Endothelial cell (in vitro differentiated cells): ENCODE results near the gene DBF4. TPM values are rescaled to one million over a fixed set of nuclear protein-coding genes. Genes with fewer than 3 reads are reported as not detected.

Experiments used
- DNase-seq: peaks from one replicate; pipeline ENCODE4 v3.0.0; 2021; ENCODE audit warnings: low spot score
- H3K27ac Mint-ChIP-seq: one replicate; pipeline ENCODE4 v1.8.0; 2021; ENCODE audit warnings: mixed read lengths, inconsistent platforms; ENCODE audit not compliant: unreplicated experiment
- H3K27me3 Mint-ChIP-seq: one replicate; pipeline ENCODE4 v1.8.0; 2021; ENCODE audit warnings: mild to moderate bottlenecking, moderate library complexity, mixed read lengths, inconsistent platforms; ENCODE audit not compliant: unreplicated experiment
- H3K36me3 Mint-ChIP-seq: one replicate; pipeline ENCODE4 v1.8.0; 2021; ENCODE audit warnings: mild to moderate bottlenecking, low read depth, mixed read lengths, inconsistent platforms; ENCODE audit not compliant: unreplicated experiment
- H3K4me1 Mint-ChIP-seq: one replicate; pipeline ENCODE4 v1.8.0; 2021; ENCODE audit warnings: mild to moderate bottlenecking, mixed read lengths, inconsistent platforms; ENCODE audit not compliant: unreplicated experiment
- H3K4me3 Mint-ChIP-seq: one replicate; pipeline ENCODE4 v1.8.0; 2021; ENCODE audit warnings: mild to moderate bottlenecking, mixed read lengths, inconsistent platforms; ENCODE audit not compliant: unreplicated experiment
- H3K9me3 Mint-ChIP-seq: one replicate; pipeline ENCODE4 v1.8.0; 2021; ENCODE audit warnings: mixed read lengths, inconsistent platforms; ENCODE audit not compliant: unreplicated experiment
- CTCF ChIP-seq: fragments of 200-600 bp; sonication (generic); IDR thresholded peaks from one replicate; pipeline ENCODE4 v1.5.0; 2021; ENCODE audit warnings: antibody characterized with exemption; ENCODE audit not compliant: unreplicated experiment
- total RNA-seq: library from RNA; stranded (reverse); fragmentation: NEBNext Ultra II Directional; extraction: Animal tissue kit (Norgen Biotek cat#: 25700); gene quantifications from one replicate; pipeline ENCODE4 v1.2.1, GENCODE V29; 2021; ENCODE audit not compliant: unreplicated experiment

The DBF4 gene
- total RNA-seq, 1 donor from 2014 or later = 19.6 TPM

- TF ChIP-seq CTCF = no peak
- no peak for DNase-seq
- no peak overlapping the region for H3K27ac Mint-ChIP-seq
- H3K4me1 Mint-ChIP-seq = no peaks in the 10 kb centered on the region
- no peak overlapping the region for H3K4me3 Mint-ChIP-seq
- no peaks in the 10 kb centered on the region for H3K27me3 Mint-ChIP-seq
- H3K9me3 Mint-ChIP-seq = no peaks in the 10 kb centered on the region
- H3K36me3 Mint-ChIP-seq = no peaks in the 10 kb centered on the region
These were observed 25.3 kb upstream of the DBF4 start for GRCh38 chr7:87850836-87851593.

- TF ChIP-seq CTCF = no peak
- Mint-ChIP-seq H3K9me3 (no peaks in the 10 kb centered on the region), H3K27me3 (no peaks in the 10 kb centered on the region), H3K4me3 (no peak overlapping the region), H3K36me3 (no peaks in the 10 kb centered on the region), H3K27ac (no peak overlapping the region), H3K4me1 (no peaks in the 10 kb centered on the region)
- DNase-seq = no peak
These were observed 24.0 kb upstream of the DBF4 start for GRCh38 chr7:87852306-87852705.

GRCh38 chr7:87853237-87853864 lies 22.9 kb upstream of the DBF4 start:
- no peak for DNase-seq
- Mint-ChIP-seq H3K27ac (no peak overlapping the region), H3K36me3 (peaks cover 4% of the 10 kb centered on the region), H3K27me3 (peaks cover 3% of the 10 kb centered on the region), H3K4me3 (no peak overlapping the region), H3K4me1 (no peaks in the 10 kb centered on the region), H3K9me3 (no peaks in the 10 kb centered on the region)
- TF ChIP-seq CTCF = no peak

- H3K36me3 Mint-ChIP-seq = peaks cover 10% of the 10 kb centered on the region
- no peaks in the 10 kb centered on the region for H3K4me1 Mint-ChIP-seq
- H3K4me3 Mint-ChIP-seq = peak overlapping the region; percentile 71
- no peaks in the 10 kb centered on the region for H3K9me3 Mint-ChIP-seq
- TF ChIP-seq CTCF = no peak
- no peak overlapping the region for H3K27ac Mint-ChIP-seq
- H3K27me3 Mint-ChIP-seq = peaks cover 3% of the 10 kb centered on the region
- no peak for DNase-seq
These were observed 17.7 kb upstream of the DBF4 start for GRCh38 chr7:87858417-87859100.
